ENCODE data around the gene NUDCD3. TPM values are rescaled to one million over a fixed set of nuclear protein-coding genes. Genes with fewer than 3 reads are reported as not detected.

The NUDCD3 gene
- total RNA-seq, 2 experiments from 2014 or later: 99.1 to 113 TPM

DNA sequence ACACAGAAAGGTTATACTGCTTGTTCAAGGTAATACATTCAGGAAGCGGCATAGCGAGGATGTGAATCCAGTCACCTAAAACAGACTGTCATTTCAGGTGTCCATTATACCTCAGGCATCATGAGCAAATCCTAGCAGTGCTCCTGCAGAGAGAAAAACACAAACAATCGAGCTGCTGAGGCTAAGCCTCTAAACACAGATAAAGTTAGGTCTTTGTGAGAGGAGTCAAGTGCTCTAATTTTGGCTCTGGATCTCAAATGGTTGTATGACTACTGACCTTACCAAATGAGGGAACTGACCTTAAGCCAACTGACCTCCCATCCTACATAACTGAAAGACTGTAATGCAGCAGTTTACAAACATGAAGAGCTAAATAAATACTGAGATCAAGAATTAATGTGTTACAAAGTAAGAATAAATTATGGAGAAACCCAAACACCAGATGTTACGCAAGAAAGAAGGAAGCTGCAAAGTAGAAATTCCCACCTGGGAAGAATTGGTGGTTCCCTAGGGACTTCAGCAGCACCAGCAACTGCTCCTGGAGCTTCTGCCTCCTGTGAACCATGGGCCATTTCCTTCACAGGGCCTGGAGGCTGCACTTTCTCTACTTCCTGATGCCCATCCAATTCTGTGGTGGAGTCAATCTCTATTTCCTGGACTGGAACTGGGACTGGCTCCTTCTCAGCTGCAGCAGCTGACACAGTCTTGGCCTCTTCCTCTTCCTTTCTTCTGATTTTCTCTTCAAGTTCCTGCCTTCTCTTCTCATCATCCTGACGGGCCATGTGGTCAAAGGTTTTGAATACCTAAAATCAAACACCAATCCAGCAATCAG, 5.8 kb downstream of the NUDCD3 start:
- DNase-seq (no peak), ATAC-seq (ENCODE audit: low read depth) (no peak)
- Mint-ChIP-seq H3K27ac (no peak overlapping the region), H3K4me3 (no peak overlapping the region), H3K9me3 (peaks cover 6% of the 10 kb centered on the region), H3K36me3 (peaks cover 61% of the 10 kb centered on the region), H3K27me3 (no peaks in the 10 kb centered on the region), H3K4me1 (peaks cover 39% of the 10 kb centered on the region)
- POLR2A ChIA-PET: no interaction called here

DNA sequence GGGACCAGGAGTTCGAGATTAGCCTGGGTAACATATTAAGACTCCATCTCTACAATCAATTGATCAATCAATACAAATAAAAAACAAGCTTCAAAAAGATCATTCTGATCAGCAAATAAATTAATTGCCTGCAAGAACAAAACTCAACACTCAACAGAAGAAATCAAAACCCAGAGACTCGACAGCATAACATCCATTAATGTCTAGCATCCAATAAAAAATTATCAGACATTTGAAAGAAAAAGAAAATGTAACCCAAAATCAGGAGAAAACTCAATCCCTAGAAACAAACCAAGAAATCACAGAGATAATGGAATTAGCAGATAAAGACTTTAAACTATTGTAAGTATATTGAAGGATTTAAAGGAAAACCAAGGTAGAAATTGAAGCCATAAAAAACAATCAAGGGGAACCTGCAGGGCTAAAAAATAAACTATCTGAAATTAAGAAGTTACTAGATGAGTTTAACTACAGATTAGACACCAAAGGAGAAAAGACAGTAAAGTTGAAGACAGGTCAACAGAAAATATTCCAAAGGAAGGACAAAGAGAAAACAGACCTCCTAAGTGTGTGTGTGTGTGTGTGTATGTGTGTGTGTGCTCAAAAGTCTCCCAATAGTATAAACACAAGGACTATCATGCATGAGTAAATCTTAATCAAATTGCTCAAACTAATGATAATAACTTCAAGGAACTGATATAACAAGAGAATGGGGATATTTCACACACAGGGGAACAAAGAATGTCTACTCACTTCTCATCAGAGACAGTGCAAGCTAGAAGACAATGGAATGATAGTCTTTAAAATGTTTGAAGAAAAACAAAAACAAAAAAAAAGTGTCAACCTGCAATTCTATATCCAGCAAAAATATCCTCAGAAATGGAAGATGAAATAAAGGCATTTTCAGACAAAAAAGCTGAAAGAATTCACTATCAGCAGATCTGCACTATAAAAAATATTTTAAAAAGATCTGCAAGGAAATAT, 7.7 kb downstream of the NUDCD3 start:
- no peak for ATAC-seq (ENCODE audit: low read depth)
- POLR2A ChIA-PET: no interaction called here
- Mint-ChIP-seq H3K36me3 (peaks cover 61% of the 10 kb centered on the region), H3K4me3 (no peak overlapping the region), H3K27ac (no peak overlapping the region), H3K27me3 (no peaks in the 10 kb centered on the region), H3K4me1 (peaks cover 29% of the 10 kb centered on the region), H3K9me3 (peaks cover 6% of the 10 kb centered on the region)
- no peak for DNase-seq

DNA sequence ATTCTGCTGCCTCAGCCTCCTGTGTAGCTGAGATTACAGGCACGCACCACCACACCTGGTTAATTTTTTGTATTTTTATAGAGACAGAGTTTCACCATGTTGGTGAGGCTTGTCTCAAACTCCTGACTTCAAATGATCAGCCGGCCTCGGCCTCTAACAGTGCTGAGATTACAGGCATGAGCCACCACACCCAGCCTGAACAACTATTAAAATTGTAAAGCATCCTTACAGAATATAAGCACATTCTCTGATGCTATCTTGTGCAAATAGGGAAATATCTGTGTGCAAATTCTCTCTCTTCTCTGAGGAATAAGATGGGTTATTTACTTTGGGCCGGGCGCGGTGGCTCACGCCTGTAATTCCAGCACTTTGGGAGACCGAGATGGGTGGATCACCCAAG, 12.5 kb downstream of the NUDCD3 start:
- Mint-ChIP-seq H3K4me3 (no peak overlapping the region), H3K27me3 (no peaks in the 10 kb centered on the region), H3K27ac (no peak overlapping the region), H3K9me3 (no peaks in the 10 kb centered on the region), H3K36me3 (peaks cover 42% of the 10 kb centered on the region), H3K4me1 (peaks cover 22% of the 10 kb centered on the region)
- POLR2A ChIA-PET: no interaction called here
- DNase-seq: no peak
- no peak for ATAC-seq (ENCODE audit: low read depth)

DNA sequence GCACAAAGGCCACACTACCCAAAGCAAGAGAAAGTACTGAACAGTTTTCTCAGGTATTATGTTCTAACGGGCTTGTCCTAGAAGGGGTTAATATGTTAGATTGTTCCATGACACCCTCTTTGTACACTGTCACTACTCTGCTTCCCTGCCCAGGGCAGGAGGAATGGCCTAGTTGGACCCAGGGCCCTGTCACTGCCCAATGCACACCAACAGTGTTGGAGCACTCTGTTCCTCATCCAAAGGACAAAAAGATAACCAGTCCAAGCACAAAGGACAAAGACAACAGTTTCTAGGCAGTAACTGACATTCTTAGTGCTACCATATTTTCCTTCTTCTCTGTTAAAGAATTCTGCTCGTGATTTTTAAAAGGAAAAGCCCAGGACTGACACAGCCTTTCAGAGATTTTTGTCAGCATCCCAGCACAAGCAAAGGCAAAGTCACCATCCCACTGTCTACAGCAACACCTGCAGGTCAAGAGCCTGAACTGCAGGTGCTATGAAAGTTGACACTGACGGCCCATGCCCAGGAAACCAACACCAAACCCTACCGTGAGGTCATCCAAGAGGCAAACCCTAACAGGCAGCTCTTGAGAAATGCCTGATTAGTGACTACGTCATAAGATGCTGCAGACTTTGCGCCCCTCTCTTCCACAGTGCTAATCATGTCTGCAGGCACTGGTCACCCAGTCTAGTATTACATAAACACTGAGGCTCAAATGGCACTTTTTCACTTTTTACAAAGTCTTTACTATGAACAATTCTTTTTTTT, 13.2 kb downstream of the NUDCD3 start:
- Mint-ChIP-seq H3K4me3 (no peak overlapping the region), H3K36me3 (peaks cover 38% of the 10 kb centered on the region), H3K27me3 (no peaks in the 10 kb centered on the region), H3K4me1 (peaks cover 24% of the 10 kb centered on the region), H3K9me3 (no peaks in the 10 kb centered on the region), H3K27ac (no peak overlapping the region)
- peak; percentile 62 for DNase-seq
- POLR2A ChIA-PET: no interaction called here
- ATAC-seq (ENCODE audit: low read depth): peak; percentile 90

DNA sequence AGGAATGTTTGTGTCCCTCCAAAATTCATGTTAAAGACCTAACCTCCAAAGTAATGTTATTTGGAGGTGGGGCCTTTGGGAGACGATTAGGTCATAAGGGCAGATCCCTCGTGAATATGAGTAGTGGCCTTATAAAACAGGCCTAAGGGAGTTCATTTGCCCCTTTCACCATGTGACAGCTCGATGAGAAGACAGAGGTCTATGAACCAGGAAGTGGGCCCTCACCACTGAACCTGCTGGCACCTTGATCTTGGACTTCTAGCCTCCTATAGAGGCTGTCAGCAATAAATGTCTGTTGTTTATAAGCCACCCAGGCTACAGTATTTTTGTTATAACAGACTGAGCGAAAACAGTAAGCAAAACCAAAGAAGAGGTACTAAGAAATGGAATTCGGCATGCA, 14.1 kb downstream of the NUDCD3 start:
- Mint-ChIP-seq H3K27ac (no peak overlapping the region), H3K4me1 (peaks cover 25% of the 10 kb centered on the region), H3K36me3 (peaks cover 40% of the 10 kb centered on the region), H3K4me3 (no peak overlapping the region), H3K27me3 (no peaks in the 10 kb centered on the region), H3K9me3 (no peaks in the 10 kb centered on the region)
- DNase-seq: no peak
- POLR2A ChIA-PET: no interaction called here
- no peak for ATAC-seq (ENCODE audit: low read depth)

DNA sequence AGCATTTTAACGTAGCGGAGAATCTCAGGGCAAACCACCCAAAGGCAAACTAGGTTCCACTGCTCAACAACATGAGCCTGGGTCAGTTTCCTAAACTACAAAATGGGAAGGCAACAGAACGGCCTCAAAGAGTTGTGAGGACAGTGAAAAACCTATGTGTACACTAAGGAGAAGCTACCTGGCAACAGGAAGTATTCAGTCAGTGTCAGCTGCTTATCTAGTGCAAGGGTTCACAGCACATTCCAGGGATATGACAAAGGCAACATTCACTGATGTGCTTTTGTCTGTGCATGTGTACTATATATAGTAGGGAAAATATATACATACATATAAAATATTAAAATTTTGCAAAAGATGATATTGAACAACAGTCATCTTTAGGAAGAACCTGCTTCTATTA, 17.2 kb downstream of the NUDCD3 start:
- peaks cover 35% of the 10 kb centered on the region for H3K4me1 Mint-ChIP-seq
- H3K4me3 Mint-ChIP-seq: no peak overlapping the region
- no peaks in the 10 kb centered on the region for H3K27me3 Mint-ChIP-seq
- H3K9me3 Mint-ChIP-seq: no peaks in the 10 kb centered on the region
- DNase-seq: no peak
- POLR2A ChIA-PET: no interaction called here
- ATAC-seq (ENCODE audit: low read depth): no peak
- H3K36me3 Mint-ChIP-seq: peaks cover 28% of the 10 kb centered on the region
- no peak overlapping the region for H3K27ac Mint-ChIP-seq

DNA sequence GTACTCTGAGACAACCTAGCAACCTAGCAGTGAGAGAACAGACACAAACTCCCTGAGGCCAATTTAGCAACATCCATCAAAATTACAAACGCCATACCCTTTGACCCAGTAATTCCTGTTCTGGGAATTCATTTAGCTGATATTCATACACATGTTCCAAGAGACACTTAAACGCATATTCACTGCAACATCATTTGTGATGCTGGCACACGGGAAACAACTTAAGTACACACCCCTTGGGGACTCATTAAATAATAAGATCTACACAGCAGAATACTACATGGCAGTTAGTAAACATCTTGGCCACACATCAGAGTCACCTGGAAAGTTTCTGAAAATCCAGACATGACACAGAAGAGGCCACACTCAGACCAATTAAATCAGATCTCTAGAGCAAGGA, 17.6 kb downstream of the NUDCD3 start:
- POLR2A ChIA-PET: no interaction called here
- Mint-ChIP-seq H3K4me1 (peaks cover 36% of the 10 kb centered on the region), H3K36me3 (peaks cover 28% of the 10 kb centered on the region), H3K27me3 (no peaks in the 10 kb centered on the region), H3K9me3 (no peaks in the 10 kb centered on the region), H3K27ac (no peak overlapping the region), H3K4me3 (no peak overlapping the region)
- no peak for DNase-seq
- ATAC-seq (ENCODE audit: low read depth): no peak

DNA sequence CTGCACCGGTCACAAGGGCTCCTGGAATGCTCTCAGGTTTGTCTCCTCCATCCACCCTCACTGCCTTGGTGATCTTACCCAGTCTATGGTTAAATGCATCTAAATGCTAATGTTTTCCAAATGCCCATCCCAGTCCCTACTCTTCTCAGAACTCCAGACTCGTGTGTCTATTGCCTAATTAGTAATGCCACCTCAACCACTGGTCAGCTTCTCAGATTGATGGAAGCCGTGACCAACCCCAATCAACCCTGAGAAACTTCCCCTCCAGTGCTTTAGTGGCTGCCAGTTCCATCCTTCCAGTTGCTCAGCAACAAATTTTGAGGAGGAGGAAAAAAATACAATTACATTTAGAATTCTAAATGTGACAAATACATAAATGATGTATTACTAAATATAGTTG, 18.6 kb downstream of the NUDCD3 start:
- Mint-ChIP-seq H3K4me3 (no peak overlapping the region), H3K36me3 (peaks cover 33% of the 10 kb centered on the region), H3K27me3 (no peaks in the 10 kb centered on the region), H3K4me1 (peaks cover 35% of the 10 kb centered on the region), H3K27ac (no peak overlapping the region), H3K9me3 (no peaks in the 10 kb centered on the region)
- no peak for DNase-seq
- POLR2A ChIA-PET: no interaction called here
- ATAC-seq (ENCODE audit: low read depth): no peak

DNA sequence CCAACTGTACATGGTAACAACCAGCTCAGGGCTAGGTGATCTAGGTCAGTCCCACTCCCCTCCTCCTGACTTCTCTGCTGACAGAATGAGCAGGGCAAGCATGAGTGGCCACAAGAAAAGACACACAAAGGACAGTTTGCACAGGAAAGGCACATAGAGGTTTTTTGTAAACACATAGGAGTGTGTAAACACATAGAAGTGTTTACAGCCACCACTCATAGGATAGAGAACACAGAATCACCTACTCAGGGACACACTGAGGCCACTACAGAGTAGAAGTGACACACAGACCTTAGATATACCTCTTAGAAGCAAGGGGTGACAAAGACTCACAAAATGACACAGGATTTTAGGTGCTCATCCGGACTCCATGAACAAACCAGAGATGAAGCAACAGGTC, 19.0 kb downstream of the NUDCD3 start:
- no peak for DNase-seq
- Mint-ChIP-seq H3K27me3 (no peaks in the 10 kb centered on the region), H3K4me3 (no peak overlapping the region), H3K27ac (no peak overlapping the region), H3K4me1 (peaks cover 33% of the 10 kb centered on the region), H3K9me3 (no peaks in the 10 kb centered on the region), H3K36me3 (peaks cover 30% of the 10 kb centered on the region)
- no peak for ATAC-seq (ENCODE audit: low read depth)
- POLR2A ChIA-PET: no interaction called here

DNA sequence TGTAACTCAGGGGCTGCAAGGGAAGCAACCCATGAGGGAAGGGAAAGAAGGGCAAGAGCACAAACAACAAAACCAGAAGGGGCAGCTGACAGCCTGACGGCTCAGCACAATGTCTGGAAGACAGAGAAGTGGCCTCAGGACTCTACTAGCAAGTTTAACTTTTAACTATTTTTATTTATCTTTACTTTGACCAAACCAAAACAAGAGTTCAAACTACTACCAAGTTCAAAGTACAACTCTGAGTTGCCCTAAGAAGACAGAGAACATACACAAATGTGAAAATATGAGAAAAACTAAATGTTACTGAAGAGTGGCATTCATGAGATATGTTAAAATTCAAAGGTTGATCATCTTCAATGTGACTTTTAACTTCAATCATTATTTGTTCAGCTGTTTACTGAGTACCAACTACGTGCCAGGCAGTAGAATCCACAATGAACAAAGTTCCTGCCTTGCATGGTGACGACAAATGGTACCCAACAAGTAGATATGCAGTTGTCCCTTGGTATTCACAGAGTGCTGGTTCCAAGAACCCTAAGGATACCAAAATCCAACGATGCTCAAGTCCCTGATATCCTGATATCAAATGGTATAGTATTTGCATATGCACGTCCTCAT, 19.7 kb downstream of the NUDCD3 start:
- Mint-ChIP-seq H3K27ac (peak overlapping the region; percentile 22), H3K27me3 (no peaks in the 10 kb centered on the region), H3K9me3 (no peaks in the 10 kb centered on the region), H3K4me1 (peaks cover 39% of the 10 kb centered on the region), H3K36me3 (peaks cover 29% of the 10 kb centered on the region), H3K4me3 (no peak overlapping the region)
- DNase-seq (no peak), ATAC-seq (ENCODE audit: low read depth) (no peak)
- POLR2A ChIA-PET: no interaction called here

DNA sequence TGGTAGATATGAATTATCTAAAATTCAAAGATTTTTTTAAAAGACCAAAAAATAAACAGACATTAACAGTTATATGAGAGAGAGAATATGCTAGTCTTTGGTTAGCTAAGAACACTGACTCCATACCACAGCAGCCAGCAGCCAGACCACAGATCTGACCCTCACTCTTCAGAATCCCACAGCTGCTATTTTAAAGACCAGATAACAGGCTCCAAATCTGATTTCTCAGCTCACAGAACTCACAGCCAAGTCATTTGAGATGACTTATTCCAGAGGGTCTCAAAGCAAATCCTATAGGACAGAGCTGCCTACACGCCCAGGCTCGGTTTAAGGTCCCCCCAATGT, 20.4 kb downstream of the NUDCD3 start:
- Mint-ChIP-seq H3K9me3 (no peaks in the 10 kb centered on the region), H3K27me3 (no peaks in the 10 kb centered on the region), H3K36me3 (peaks cover 31% of the 10 kb centered on the region), H3K27ac (no peak overlapping the region), H3K4me1 (peaks cover 43% of the 10 kb centered on the region), H3K4me3 (no peak overlapping the region)
- POLR2A ChIA-PET: no interaction called here
- ATAC-seq (ENCODE audit: low read depth) (no peak), DNase-seq (no peak)

DNA sequence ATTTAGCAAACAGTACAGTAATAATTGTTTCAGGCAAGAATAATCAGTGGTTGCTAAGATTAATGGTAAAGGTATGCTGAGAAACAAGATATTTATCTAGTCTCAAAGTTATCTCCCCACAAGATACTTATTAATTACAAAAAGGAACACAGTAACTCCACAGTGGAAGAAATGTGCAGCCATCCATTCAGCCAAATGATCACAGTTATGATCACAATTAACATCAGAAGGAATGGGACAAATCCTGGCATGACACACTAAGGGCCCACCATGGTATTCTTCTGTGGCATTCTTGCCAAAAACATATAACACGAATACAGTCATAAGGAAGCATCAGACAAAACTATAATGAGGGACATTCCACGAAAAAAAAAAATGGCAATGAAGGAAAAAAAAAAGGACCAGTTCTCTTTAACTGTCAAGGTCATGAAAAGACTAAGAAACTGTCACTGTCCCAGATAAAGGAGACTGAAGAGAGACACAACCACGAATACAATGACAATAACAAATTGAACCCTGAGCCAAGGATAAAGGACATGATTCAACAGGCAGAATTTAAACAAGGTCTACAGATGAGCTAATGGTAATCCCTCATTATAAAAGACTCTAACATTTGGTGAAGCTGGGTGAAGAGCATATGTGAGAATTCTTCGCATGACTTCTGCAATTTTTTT, 20.9 kb downstream of the NUDCD3 start:
- peaks cover 35% of the 10 kb centered on the region for H3K36me3 Mint-ChIP-seq
- ATAC-seq (ENCODE audit: low read depth): no peak
- no peaks in the 10 kb centered on the region for H3K27me3 Mint-ChIP-seq
- H3K27ac Mint-ChIP-seq: no peak overlapping the region
- peaks cover 45% of the 10 kb centered on the region for H3K4me1 Mint-ChIP-seq
- no peak for DNase-seq
- POLR2A ChIA-PET: no interaction called here
- no peak overlapping the region for H3K4me3 Mint-ChIP-seq
- no peaks in the 10 kb centered on the region for H3K9me3 Mint-ChIP-seq

DNA sequence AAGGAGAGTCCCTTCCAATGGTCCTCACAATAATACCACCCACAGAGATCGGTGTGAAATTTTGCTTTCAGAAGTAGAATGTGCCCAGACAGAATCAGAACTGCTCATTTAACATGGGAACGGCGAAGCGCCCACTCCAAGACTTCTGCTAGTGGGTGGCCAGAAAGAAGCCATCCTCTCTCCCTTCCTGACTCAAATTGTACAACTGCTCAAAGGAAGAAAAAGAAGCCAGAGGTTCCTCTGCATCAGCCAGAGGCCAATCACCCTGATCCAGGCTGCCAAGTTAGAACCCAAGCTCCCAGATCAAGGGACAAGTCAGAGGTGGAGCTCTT, 23.3 kb downstream of the NUDCD3 start:
- DNase-seq (no peak), ATAC-seq (ENCODE audit: low read depth) (no peak)
- POLR2A ChIA-PET: interaction anchor here (0.7 kb wide), 1 partner anchor 1528 kb away, joined by 3 read pairs; no protein-coding TSS in a partner anchor
- Mint-ChIP-seq H3K4me3 (no peak overlapping the region), H3K9me3 (no peaks in the 10 kb centered on the region), H3K36me3 (peaks cover 30% of the 10 kb centered on the region), H3K27me3 (no peaks in the 10 kb centered on the region), H3K4me1 (peaks cover 44% of the 10 kb centered on the region), H3K27ac (peak overlapping the region; percentile 5)

All from activated naive CD8-positive, alpha-beta T cell treated with anti-CD3 and anti-CD28 coated beads, Interleukin-2, amount 10 ng/mL, durations not matched to agents 7 days and 5 days (primary cell).